HG03354 (cell line): ENCODE results near the gene ZNF558.
"Not testable (repeated sequence)": the region's sequence is repeated elsewhere in the genome, so short reads cannot be mapped to it uniquely, and the experiment has no call there.

Source experiments
- ATAC-seq: cut with Tn5 transposase; IDR thresholded peaks from one replicate; pipeline ENCODE4 v1.9.1; 2021; ENCODE audit warnings: mild to moderate bottlenecking; ENCODE audit not compliant: unreplicated experiment, poor library complexity, severe bottlenecking

The ZNF558 gene

DNA sequence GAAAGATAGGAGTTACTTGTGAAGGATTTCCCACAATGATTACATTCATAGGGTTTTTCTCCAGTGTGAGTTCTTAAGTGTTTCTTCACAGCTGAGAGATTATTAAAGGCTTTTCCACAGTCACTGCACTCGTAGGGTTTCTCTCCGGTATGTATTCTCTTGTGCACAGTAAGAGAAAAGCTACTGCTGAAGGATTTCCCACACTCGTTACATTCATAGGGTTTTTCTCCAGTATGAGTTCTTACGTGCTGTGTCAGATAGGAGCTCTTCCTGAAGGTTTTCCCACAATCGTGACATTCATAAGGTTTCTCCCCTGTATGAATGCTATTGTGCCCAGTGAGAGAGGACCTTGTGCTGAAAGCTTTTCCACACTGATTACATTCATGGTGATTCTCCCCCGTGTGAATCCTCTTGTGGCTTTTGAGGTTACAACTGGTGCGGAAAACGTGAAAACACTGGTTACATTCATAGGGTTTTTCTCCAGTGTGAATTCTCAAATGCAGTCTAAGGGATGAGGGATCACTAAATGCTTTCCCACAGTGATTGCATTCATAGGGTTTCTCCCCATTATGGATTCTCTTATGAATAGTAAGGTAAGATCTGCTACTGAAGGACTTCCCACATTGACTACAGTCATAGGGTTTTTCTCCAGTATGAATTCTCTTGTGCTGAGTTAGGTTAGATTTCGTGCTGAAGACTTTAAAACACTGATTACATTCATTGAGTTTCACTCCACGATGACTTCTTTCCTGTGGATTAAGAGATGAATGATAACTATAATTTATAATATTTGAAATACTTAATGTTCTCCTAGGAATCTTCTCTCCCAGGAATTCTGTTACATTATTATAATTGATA, 20.6 kb downstream of the ZNF558 start:
- no peak for ATAC-seq

DNA sequence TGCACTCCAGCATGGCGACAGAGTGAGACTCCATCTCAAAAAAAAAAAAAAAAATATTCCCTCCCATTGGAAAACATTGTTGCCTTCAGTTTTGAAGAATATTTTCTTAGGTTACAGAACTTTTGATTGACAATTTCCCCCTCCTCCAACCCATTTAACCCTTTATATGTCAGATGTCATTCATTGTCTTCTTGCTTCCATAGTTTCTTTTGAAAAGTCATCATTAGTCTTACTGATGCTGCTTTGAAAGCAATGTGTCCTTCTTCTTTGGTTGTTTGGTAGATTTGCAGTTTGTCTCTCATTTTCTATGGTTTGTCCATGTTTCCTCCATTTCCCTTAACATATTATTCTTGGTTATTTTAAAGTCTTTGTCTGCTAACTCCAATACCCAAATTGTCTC, 25.4 kb downstream of the ZNF558 start:
- no peak for ATAC-seq

DNA sequence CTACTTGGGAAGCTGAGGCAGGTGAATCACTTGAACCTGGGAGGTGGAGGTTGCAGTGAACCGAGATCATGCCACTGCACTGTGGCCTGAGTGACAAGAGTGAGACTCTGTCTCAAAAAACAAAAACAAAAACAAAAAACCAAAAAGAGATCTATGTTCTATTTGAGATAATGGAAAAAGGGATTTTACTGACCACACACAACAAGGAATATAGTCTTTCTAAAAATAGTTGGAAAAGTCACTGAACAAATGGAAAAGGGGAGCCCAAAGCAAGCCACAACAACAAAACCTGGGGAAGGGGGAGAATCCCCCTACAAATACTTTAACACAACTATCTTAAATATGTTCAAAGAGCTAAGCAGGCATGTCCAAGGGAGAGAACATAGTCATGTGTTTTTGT, 37.3 kb downstream of the ZNF558 start:
- no peak for ATAC-seq

DNA sequence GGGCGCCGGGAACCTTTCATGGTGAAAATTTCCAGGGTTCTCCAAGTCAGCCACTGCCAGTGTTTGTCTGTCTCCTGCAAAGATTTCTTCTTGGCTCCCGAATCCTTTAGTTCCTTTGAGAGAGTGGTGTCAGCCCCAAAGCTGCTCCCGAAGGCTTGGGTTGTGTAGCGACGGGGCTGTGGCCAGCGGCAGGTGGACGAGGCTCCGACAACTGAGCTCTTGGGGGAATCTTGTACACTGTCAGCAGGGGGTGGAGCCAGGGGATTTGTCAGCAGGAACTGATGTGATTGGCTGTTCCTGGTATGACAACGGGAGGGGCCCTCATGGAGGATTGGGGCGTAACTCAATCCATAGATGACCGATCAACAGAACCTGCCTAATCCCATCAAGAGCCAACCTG, 58.5 kb downstream of the ZNF558 start:
- ATAC-seq: not testable (repeated sequence)

DNA sequence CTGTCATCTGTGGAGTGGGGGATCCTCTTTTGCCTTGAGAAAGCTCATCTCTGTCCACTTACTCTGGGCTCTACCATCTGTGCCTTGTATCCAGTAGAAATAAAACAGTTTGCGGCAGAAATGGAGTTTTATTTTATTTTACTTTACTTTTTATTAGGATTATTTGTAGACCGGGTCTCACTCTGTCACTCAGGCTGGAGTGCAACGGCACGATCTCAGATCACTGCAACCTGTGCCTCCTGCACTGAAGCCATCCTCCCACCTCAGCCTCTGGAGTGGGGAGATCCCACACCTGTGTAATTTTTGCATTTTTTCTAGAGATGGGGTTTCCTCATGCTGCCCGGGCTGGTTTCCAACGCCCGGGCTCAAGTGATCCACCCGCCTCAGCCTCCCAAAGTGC, 62.8 kb downstream of the ZNF558 start:
- ATAC-seq: not testable (repeated sequence)

DNA sequence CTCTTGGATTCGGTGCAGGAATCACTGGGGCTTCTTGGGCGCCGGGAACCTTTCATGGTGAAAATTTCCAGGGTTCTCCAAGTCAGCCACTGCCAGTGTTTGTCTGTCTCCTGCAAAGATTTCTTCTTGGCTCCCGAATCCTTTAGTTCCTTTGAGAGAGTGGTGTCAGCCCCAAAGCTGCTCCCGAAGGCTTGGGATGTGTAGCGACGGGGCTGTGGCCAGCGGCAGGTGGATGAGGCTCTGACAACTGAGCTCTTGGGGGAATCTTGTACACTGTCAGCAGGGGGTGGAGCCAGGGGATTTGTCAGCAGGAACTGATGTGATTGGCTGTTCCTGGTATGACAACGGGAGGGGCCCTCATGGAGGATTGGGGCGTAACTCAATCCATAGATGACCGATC, 64.8 kb downstream of the ZNF558 start:
- not testable (repeated sequence) for ATAC-seq
